WTC11 (cell line): ENCODE results near the gene NDST3. TPM values are rescaled to one million over a fixed set of nuclear protein-coding genes. Genes with fewer than 3 reads are reported as not detected.

Experiments used
- ATAC-seq: fragments of 200-7000 bp; cut with Tn5 transposase; 2 replicates; pipeline ENCODE4 v1.10.0; 2021; ENCODE audit warnings: mild to moderate bottlenecking, moderate library complexity
- CTCF ChIA-PET: fragments of 300-600 bp; sonication (Branson Sonifier 250); formaldehyde crosslinking; loops from one replicate; lab custom pipeline; 2021; ENCODE audit warnings: antibody characterized with exemption; lab: Charles Lee
- POLR2A ChIA-PET: fragments of 350-600 bp; sonication (Branson Sonifier 250); formaldehyde crosslinking; loops from one replicate; lab custom pipeline; 2021; ENCODE audit warnings: antibody characterized with exemption; lab: Charles Lee
- DNase-seq: peaks from one replicate; pipeline ENCODE4 v3.0.0; 2021; ENCODE audit warnings: low spot score
- H3K27ac Mint-ChIP-seq: 2 replicates; pipeline ENCODE4 v1.8.0; 2021; ENCODE audit warnings: mixed read lengths
- H3K27me3 Mint-ChIP-seq: 2 replicates; pipeline ENCODE4 v1.8.0; 2021; ENCODE audit warnings: low read depth, mild to moderate bottlenecking, moderate library complexity, mixed read lengths
- H3K36me3 Mint-ChIP-seq: 2 replicates; pipeline ENCODE4 v1.8.0; 2021; ENCODE audit warnings: mixed read lengths
- H3K4me1 Mint-ChIP-seq: 2 replicates; pipeline ENCODE4 v1.8.0; 2022; ENCODE audit warnings: mixed read lengths
- H3K4me3 Mint-ChIP-seq: 2 replicates; pipeline ENCODE4 v1.8.0; 2021; ENCODE audit warnings: mild to moderate bottlenecking, moderate library complexity, mixed read lengths
- H3K9me3 Mint-ChIP-seq: 2 replicates; pipeline ENCODE4 v1.8.0; 2021; ENCODE audit warnings: mixed read lengths
- AR ChIP-seq: fragments of 250-450 bp; sonication (Bioruptor Pico); IDR thresholded peaks from 2 replicates; pipeline ENCODE4 v1.9.0; 2021; ENCODE audit warnings: mild to moderate bottlenecking
- EMX1 ChIP-seq: fragments of 250-450 bp; sonication (Bioruptor Pico); IDR thresholded peaks from 2 replicates; pipeline ENCODE4 v1.8.0; 2021; ENCODE audit warnings: mild to moderate bottlenecking
- GABPB1 ChIP-seq: sonication (generic); formaldehyde crosslinking; IDR thresholded peaks from 2 replicates; pipeline ENCODE4 v1.8.1; 2023; ENCODE audit warnings: mild to moderate bottlenecking, missing genetic modification reagents
- GRHL2 ChIP-seq: fragments of 250-450 bp; sonication (Bioruptor Pico); IDR thresholded peaks from 2 replicates; pipeline ENCODE4 v1.8.0; 2022; ENCODE audit warnings: mild to moderate bottlenecking, moderate library complexity; ENCODE audit not compliant: insufficient replicate concordance, severe bottlenecking
- IRF1 ChIP-seq: sonication (generic); formaldehyde crosslinking; IDR thresholded peaks from 2 replicates; pipeline ENCODE4 v1.8.0; 2023; ENCODE audit warnings: missing genetic modification reagents
- NFATC4 ChIP-seq: fragments of 250-450 bp; sonication (Bioruptor Pico); IDR thresholded peaks from 2 replicates; pipeline ENCODE4 v1.9.0; 2021; ENCODE audit warnings: mild to moderate bottlenecking
- NFYB ChIP-seq: sonication (generic); formaldehyde crosslinking; conservative IDR thresholded peaks from 2 replicates; pipeline ENCODE4 v1.8.0; 2022; ENCODE audit warnings: low read depth, missing genetic modification reagents
- PRRX2 ChIP-seq: fragments of 250-450 bp; sonication (Bioruptor Pico); IDR thresholded peaks from 2 replicates; pipeline ENCODE4 v1.8.0; 2021; ENCODE audit warnings: mild to moderate bottlenecking
- RORB ChIP-seq: fragments of 250-450 bp; sonication (Bioruptor Pico); IDR thresholded peaks from 2 replicates; pipeline ENCODE4 v1.9.0; 2021; ENCODE audit warnings: mild to moderate bottlenecking
- TEAD1 ChIP-seq: sonication (generic); formaldehyde crosslinking; IDR thresholded peaks from 2 replicates; pipeline ENCODE4 v1.8.0; 2022; ENCODE audit warnings: mild to moderate bottlenecking, missing genetic modification reagents
- ZNF396 ChIP-seq: fragments of 250-450 bp; sonication (Bioruptor Pico); IDR thresholded peaks from 2 replicates; pipeline ENCODE4 v1.8.0; 2021; ENCODE audit warnings: mild to moderate bottlenecking, moderate library complexity, borderline replicate concordance
- ZNF423 ChIP-seq: fragments of 250-450 bp; sonication (Bioruptor Pico); IDR thresholded peaks from 2 replicates; pipeline ENCODE4 v2.1.2; 2022; ENCODE audit warnings: mild to moderate bottlenecking, moderate library complexity
- total RNA-seq: library from RNA; stranded (reverse); gene quantifications from 3 replicates; pipeline ENCODE4 v1.2.3, GENCODE V29; 2021
- TF ChIP-seq, protein P1 (sequence below): fragments of 200-600 bp; IDR thresholded peaks from 2 replicates; pipeline ENCODE4 v1.8.0; 2022; ENCODE audit warnings: antibody characterized with exemption
- TF ChIP-seq, protein P2 (sequence below): fragments of 250-450 bp; sonication (Bioruptor Pico); IDR thresholded peaks from 2 replicates; pipeline ENCODE4 v1.9.0; 2021; ENCODE audit warnings: mild to moderate bottlenecking
- TF ChIP-seq, protein P3 (sequence below): sonication (generic); formaldehyde crosslinking; IDR thresholded peaks from 2 replicates; pipeline ENCODE4 v1.8.0; 2023; ENCODE audit warnings: missing genetic modification reagents, mild to moderate bottlenecking, borderline replicate concordance

Gene NDST3
- total RNA-seq, 1 experiment from 2014 or later, result 0.37 TPM

DNA sequence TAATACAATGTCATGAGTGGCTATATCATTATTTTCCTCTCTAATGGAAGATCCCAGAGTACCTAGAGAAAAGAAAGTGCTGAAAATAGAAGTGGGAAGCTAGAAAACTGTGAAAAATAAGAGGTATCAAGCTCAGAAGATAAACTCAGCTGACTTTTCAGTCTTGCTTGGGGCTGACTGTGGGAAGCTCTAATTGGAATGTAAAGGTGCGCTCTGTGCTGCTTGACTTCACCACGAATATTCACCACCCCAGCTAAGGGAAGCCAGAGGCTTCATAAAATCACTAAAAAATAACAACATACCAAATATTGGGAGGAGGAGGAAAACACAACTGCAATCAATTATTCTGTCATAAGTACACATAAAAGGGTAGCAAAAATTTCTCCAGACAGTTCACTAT, 25.1 kb downstream of the NDST3 start (continued):
- no peak for TF ChIP-seq AR (CRISPR knock-in tag)
- no peak for TF ChIP-seq GRHL2 (CRISPR knock-in tag)
- TF ChIP-seq NFYB, result no peak
- TF ChIP-seq, all 79 proteins: peak for 0

- Mint-ChIP-seq H3K36me3 (no peaks in the 10 kb centered on the region), H3K27me3 (peaks cover 9% of the 10 kb centered on the region; the same call in 1 of the 2 replicates), H3K4me1 (peaks cover 11% of the 10 kb centered on the region; the same call in 1 of the 2 replicates), H3K4me3 (no peak overlapping the region), H3K9me3 (no peaks in the 10 kb centered on the region), H3K27ac (no peak overlapping the region)
- ATAC-seq (peak; percentile 95), DNase-seq (peak; percentile 57)
- POLR2A ChIA-PET, result no interaction called here
- CTCF ChIA-PET, result no interaction called here
- TF ChIP-seq, protein P1, sequence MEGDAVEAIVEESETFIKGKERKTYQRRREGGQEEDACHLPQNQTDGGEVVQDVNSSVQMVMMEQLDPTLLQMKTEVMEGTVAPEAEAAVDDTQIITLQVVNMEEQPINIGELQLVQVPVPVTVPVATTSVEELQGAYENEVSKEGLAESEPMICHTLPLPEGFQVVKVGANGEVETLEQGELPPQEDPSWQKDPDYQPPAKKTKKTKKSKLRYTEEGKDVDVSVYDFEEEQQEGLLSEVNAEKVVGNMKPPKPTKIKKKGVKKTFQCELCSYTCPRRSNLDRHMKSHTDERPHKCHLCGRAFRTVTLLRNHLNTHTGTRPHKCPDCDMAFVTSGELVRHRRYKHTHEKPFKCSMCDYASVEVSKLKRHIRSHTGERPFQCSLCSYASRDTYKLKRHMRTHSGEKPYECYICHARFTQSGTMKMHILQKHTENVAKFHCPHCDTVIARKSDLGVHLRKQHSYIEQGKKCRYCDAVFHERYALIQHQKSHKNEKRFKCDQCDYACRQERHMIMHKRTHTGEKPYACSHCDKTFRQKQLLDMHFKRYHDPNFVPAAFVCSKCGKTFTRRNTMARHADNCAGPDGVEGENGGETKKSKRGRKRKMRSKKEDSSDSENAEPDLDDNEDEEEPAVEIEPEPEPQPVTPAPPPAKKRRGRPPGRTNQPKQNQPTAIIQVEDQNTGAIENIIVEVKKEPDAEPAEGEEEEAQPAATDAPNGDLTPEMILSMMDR, result peak; percentile 41; the same call in 1 of the 2 replicates
- no peak for TF ChIP-seq NFATC4 (CRISPR knock-in tag)
Observed at GRCh38 chr4:118076958-118077766, 42.9 kb downstream of the NDST3 start.

DNA sequence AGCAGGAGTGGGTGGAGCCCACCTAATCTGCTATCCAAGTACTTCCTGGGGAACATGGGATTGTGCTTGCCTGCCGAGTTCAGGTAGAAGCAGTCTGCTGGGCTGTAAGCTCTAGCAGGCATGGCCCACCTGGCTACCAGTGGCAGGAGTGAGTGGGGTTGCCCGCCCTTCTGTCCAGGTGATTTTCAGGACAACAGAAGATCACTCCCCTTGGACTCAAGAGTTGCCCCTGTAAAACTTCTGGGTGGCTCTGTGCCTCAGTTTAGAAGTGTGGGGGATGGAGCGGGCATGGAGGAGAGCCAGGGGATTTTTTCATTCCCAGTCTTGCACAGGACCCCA, 43.5 kb downstream of the NDST3 start:
- no peak overlapping the region for H3K27ac Mint-ChIP-seq
- no peaks in the 10 kb centered on the region for H3K9me3 Mint-ChIP-seq
- no peaks in the 10 kb centered on the region for H3K36me3 Mint-ChIP-seq
- H3K27me3 Mint-ChIP-seq, result peaks cover 9% of the 10 kb centered on the region; the same call in 1 of the 2 replicates
- CTCF ChIA-PET, result interaction anchor here (0.9 kb wide), 1 partner anchor 9 kb away, joined by 3 read pairs; no protein-coding TSS in a partner anchor
- ATAC-seq (no peak; the same call in 1 of the 2 replicates), DNase-seq (no peak)
- TF ChIP-seq PRRX2 (CRISPR knock-in tag), result no peak
- no peak for TF ChIP-seq AR (CRISPR knock-in tag)
- TF ChIP-seq ZNF423 (CRISPR knock-in tag), result no peak
- TF ChIP-seq EMX1 (CRISPR knock-in tag), result no peak
- TF ChIP-seq, protein P2, sequence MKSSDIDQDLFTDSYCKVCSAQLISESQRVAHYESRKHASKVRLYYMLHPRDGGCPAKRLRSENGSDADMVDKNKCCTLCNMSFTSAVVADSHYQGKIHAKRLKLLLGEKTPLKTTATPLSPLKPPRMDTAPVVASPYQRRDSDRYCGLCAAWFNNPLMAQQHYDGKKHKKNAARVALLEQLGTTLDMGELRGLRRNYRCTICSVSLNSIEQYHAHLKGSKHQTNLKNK (CRISPR knock-in tag), result no peak
- TF ChIP-seq RORB (CRISPR knock-in tag), result no peak
- TF ChIP-seq ZNF396 (CRISPR knock-in tag), result no peak
- TF ChIP-seq IRF1 (CRISPR knock-in tag), result no peak
- TF ChIP-seq, protein P3, sequence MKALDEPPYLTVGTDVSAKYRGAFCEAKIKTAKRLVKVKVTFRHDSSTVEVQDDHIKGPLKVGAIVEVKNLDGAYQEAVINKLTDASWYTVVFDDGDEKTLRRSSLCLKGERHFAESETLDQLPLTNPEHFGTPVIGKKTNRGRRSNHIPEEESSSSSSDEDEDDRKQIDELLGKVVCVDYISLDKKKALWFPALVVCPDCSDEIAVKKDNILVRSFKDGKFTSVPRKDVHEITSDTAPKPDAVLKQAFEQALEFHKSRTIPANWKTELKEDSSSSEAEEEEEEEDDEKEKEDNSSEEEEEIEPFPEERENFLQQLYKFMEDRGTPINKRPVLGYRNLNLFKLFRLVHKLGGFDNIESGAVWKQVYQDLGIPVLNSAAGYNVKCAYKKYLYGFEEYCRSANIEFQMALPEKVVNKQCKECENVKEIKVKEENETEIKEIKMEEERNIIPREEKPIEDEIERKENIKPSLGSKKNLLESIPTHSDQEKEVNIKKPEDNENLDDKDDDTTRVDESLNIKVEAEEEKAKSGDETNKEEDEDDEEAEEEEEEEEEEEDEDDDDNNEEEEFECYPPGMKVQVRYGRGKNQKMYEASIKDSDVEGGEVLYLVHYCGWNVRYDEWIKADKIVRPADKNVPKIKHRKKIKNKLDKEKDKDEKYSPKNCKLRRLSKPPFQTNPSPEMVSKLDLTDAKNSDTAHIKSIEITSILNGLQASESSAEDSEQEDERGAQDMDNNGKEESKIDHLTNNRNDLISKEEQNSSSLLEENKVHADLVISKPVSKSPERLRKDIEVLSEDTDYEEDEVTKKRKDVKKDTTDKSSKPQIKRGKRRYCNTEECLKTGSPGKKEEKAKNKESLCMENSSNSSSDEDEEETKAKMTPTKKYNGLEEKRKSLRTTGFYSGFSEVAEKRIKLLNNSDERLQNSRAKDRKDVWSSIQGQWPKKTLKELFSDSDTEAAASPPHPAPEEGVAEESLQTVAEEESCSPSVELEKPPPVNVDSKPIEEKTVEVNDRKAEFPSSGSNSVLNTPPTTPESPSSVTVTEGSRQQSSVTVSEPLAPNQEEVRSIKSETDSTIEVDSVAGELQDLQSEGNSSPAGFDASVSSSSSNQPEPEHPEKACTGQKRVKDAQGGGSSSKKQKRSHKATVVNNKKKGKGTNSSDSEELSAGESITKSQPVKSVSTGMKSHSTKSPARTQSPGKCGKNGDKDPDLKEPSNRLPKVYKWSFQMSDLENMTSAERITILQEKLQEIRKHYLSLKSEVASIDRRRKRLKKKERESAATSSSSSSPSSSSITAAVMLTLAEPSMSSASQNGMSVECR (CRISPR knock-in tag), result no peak
- no peak for TF ChIP-seq TEAD1 (CRISPR knock-in tag)
- no peak for TF ChIP-seq NFATC4 (CRISPR knock-in tag)
- TF ChIP-seq GABPB1 (CRISPR knock-in tag), result no peak
- peaks cover 13% of the 10 kb centered on the region for H3K4me1 Mint-ChIP-seq
- no peak overlapping the region for H3K4me3 Mint-ChIP-seq
- POLR2A ChIA-PET, result no interaction called here
